GM03348 (cell line): Measurements from ENCODE around the gene ZNF816.
A peak's percentile ranks its signal among the peaks of the same experiment; 100 is the strongest.
"Not testable (repeated sequence)": the region's sequence is repeated elsewhere in the genome, so short reads cannot be mapped to it uniquely, and the experiment has no call there.

Experiments used
- DNase-seq: peaks from one replicate; pipeline ENCODE4 v3.0.0; 2012; ENCODE audit warnings: low spot score

The ZNF816 gene

DNA sequence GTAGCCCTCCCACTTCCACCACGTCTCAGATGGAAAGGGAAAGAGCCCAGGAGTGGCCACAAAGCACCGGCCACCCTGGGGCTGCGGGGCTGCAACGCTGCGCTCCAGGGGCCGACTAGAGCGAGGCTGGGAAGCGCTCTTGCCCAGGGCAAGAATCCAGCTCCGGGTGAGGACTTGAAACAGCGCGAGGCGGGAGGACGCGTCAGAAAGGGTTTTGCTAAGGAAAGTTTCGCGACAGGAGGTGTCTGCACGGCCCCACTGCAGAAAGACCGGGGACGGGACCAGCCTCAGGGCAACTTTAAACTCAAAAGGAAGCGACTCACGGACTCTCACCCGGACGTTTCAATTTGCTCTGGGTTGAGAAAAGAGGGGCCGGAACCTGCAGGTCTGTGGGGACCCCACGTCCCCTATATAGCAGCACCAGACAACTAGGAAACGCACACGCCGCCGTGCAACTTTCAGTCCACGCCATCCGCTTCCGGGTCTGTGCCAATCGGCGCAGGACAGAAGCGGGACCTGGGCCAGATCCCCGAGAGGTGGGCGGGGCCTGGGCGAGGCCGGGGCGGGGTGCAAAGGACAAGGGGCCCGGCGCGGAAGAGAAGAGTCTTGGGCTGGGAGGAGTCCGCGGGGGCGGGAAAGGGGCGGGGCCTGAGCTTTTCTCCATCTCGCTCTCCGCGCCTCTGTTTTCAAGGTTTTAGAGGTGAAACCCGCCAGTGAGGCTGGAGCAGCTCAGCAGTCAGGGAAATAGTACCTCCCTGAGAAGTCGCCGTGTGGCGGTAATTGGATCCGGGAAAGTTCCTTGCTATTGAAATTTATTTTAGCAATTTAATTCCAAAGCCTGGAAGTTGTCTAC is at the start of gene ZNF816:
ZNF816 (minus strand) TSS at position 488 of the 853 bp plus-strand sequence. CDS start 6,792 bp downstream, outside the sequence.
- peak; percentile 95 for DNase-seq

DNA sequence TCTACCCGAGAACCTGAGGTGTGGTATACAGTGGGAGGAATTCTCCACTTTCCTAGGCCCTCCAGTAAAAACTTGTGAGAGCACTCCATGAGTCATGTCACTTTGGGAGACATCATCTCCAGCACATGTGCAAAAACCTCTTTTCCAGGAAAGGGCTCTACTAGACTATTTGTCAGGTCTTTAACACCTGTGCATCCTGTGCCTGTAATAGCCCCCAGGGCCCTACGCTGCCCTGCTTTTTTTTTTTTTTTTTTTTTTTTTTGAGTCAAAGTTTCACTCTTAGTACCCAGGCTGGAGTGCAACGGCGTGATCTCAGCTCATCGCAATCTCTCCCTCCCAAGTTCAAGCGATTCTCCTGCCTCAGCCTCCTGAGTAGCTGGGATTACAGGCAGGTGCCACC is 49.3 kb upstream of the ZNF816 start:
- no peak for DNase-seq

DNA sequence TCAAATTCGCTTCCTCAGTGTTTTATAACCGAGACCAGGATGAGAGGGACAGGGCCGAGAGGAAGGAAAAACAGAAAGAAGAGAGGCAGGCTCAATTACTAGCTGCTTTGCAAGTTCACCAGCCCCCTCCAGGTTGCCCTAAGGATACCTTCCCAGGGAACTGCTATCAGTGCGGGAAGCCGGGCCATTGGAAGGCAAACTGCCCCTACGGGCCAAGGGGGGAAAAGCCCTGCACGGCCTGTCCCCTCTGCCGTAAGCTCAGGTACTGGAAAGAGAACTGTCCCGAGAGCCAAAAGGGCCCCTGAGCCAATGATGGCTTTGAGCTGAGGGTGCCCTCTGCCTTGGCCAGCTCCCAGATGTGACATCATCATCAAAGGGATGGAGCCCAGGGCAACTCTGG is 47.8 kb upstream of the ZNF816 start:
- DNase-seq = no peak

DNA sequence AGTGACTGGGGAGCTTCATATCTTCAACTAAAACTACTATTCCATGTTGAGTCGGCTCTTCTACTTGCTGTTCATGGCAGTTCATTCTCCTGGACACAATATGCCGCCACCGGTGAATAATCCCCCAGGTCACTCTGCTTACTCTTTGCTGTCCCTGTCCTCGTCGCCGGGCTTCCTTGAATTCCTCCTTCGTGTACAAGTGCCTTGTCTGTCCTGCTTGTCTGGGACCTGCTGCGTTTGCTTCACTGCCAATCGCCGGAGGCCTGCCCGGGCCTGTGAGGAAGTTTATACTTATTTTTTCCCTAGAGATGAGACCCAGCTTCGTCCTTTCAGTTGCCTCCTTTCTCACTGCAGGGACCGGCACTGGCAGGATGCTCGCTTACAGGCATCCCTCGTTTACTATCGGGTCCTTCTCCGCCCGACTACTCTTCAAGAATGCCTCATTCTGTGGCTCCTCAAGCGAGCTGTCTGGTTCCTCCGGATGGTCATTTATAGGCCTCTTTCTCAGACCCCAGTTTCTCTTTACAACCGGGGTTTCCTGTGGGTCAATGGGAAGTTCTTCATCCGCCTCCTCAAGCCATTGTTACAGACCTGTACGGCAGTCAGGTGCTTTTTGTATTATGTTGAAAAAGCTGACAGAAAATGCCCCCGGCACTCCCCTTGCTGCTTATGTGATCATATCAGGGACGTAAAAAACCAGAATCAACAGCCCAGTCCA is 45.5 kb upstream of the ZNF816 start:
- DNase-seq = no peak

DNA sequence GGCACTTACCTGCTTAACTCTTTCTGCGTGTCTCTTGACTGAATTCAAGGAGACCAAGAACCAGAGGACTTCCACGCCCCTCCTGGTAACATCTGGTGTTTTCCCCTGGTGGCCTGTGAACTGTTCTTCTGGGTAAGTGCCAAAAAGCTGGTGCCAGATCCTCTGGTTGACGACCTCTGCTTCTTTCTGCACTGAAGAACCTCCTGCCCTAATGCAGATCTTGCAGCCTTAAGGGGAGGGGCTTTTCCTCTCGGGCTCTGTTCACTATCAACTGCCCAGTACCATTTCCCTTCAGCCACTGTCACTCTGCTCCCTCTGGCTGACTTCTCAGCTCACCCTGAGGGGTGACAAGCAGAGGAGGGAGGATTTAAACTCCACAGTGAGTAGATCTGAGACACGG is 44.9 kb upstream of the ZNF816 start:
- no peak for DNase-seq

DNA sequence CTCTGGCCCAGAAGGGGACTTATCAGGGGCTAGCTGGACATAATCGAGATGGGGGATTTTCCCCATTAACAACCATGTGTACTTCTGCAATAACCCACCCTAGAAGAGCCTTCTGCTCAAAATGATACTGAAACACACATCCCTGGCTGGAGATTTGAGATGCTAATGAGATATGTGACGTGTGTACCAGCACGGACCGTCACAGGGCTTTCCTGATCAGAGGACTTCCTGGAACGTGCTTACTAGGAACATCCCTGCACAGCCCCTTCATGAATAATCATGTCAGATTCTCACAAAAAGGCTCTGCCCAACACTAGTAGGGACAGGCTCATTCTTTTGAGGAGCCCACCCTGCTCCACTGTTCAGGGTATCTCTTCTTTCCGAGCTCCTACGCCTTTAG is 44.5 kb upstream of the ZNF816 start:
- DNase-seq = no peak

DNA sequence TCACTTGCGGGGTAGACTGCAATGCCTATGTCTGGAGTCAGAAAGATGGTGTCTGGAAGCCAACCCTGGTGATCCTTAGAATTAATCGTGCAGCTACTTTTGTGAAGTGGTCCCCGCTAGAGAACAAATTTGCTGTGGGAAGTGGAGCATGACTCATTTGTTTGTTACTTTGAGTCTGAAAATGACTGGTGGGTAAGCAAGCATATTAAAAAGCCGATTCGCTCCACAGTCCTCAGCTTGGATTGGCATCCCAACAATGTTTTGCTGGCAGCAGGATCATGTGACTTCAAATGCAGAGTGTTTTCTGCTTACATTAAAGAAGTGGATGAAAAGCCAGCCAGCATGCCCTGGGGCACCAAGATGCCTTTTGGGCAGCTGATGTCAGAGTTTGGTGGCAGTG is 41.6 kb upstream of the ZNF816 start:
- no peak for DNase-seq

DNA sequence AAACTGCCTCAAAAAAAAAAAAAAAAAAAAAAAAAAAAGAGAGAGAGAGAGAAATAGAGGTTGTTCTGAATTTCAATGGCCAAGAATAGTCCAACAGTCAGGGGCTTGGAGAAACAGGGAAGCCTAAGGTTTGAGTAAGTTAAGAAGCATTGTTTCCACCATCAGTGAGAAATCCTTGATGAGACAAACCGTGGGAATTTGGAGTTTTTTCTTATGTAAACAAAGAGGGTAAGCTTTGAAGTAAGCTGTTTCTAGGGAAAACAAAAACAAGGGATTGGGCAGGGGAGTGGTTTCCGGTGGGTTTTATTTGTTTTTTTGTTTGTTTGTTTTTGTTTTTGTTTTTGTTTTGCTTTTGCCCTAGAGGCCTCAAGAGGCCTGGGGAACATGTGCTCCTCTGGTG is 39.8 kb upstream of the ZNF816 start:
- DNase-seq = no peak

DNA sequence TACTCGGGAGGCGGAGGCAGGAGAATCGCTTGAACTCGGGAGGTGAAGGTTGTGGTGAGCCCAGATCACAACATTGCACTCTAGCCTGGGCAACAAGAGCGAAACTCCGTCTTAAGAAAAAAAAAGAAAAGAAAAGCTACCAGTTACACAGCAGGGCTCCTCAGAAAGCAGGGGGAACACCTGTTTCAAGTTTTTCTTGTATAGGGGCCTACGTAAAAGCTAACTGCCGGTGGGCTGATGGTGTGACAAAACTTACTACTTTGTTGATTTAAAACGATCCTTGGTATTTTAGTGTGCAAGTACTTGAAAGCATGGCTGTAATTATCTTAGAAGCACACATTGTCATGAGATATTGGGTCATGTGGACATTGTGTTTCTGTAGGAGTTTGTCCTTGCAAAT is 35.3 kb upstream of the ZNF816 start:
- no peak for DNase-seq

DNA sequence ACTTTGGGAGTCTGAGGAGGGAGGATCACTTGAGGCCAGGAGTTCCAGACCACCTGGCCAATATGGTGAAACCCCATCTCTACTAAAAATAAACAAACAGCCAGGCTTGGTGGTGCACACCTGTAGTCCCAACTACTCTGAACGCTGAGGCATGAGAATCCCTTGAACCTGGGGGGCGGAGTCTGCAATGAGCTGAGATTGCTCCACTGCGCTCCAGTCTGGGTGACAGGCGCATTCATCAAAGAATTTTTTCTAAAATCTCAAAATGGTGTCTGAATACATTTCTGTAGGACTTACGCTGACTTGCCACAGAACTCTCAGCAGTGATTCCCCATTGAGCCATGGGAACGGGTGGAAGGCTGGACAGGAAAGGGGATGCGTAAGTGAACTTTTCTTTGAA is 33.0 kb upstream of the ZNF816 start:
- no peak for DNase-seq

DNA sequence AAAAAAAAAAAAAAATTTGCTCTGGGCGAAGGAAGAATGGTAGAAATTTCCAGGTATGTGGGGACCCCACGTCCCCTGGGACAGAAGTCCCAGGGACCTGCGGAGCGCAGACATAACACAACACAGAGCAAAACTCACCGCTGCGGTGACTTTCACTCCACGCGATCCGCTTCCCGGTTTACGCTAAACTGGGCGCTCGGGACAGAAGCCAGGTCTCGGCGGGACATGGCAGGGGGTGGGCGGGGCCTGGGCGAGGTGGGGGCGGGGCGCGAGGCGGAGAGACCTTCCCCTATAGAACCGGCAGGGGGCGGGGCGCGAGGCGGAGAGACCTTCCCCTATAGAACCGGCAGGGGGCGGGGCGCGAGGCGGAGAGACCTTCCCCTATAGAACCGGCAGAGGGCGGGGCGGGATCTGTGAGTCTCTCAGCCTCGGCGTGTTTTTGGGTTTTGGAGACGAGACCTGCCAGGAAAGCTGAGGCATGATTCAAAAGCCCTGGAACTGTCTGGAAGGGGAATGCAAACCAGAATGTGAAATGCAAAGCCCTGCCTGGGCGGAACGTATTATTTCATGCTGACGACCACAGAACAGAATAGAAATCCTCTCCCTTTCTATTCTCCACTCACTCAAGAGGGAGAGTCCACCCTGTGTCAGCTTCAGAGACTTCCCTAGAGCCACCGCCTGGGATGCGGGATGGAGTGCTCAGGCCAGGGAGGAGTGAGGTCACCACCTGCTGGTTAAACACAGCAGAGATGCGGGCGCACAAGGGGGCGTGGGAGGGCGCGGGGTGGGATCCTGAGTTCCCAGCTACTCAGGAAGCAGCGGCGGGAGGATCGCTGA is 30.9 kb upstream of the ZNF816 start:
- peak; percentile 89 for DNase-seq

DNA sequence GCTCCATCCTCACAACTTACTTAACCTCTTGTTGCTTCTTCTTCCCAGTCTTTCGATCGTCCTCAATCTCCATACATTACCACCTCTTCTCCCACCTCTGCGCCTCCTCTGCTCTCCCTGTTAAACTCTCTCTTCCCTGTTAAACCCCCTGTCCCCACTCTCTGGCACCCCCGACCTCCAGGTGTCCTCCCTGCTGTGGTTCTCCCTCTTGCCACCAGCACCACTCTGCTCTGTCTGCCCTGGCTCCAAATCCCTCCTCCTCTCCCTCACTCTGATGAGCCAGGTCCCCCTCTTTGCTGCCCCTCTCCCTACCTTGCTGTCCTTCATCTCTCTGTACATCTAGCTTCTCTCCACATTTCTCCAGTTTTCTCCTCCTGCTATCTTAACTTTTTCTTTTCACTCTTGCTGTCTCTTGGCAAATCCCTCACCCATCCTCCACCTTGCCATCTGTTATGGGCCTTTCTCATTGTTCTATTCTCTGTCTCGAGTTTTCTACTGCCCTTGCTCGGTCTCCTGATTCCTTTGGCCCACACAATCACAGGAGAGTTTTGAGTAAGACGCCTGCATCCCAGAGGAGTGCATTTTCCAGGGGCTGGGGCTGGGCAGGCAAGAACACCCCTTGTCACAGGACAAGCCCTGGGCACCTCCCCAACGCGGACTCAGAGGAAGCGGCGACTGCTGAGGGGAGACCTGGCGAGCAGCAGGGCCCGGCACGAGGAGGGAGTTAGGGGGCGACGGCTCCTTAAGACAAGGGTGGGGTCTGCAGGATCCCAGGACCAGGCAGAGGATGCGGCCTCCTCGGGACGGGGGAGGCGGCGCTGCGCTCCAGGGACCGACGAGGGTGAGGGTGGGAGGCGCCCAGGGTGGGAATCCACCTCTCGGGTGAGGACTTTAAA is 29.7 kb upstream of the ZNF816 start:
- DNase-seq = peak; percentile 11

DNA sequence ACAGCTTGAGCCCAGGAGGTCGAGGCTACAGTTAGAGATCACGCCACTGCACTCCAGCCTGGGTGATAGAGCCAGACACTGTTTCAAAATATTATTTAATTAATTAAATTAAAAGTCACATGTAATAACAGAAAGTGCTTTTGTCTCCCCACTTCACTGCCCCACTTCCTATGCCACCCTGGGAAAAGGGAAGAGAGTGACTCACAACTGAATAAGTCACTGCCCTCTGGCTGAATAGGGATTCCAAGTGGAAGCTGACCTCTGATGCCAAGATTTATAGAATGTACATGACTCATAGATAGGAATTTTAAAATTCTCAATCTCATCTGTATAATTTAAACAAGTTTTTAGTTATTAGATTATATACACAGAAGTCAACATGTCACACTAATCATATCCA is 28.8 kb upstream of the ZNF816 start:
- peak; percentile 39 for DNase-seq

DNA sequence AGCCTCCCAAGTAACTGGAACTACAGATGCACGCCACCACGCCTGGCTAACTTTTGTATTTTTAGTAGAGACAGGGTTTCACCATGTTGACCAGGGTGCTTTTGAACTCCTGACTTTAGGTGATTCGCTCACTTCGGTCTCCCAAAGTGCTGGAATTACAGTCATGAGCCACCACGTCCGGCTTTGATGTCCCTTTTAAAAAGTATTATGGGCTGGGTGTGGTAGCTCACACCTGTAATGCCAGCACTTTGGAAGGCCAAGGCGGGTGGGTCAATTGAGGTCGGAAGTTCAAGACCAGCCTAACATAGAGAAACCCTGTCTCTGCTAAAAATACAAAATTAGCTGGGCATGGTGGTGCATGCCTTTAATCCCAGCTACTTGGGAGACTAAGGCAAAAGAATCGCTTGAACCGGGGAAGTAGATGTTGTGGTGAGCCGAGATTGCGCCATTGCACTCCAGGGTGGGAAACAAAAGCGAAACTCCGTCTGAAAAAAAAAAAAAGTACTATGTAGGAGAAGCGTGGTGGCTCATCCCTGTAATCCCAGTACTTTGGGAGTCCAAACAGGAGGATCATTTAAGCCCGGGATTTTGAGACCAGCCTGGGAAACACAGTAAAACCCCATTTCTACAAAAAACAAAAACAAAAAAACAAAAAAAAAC is 28.2 kb upstream of the ZNF816 start:
- no peak for DNase-seq

DNA sequence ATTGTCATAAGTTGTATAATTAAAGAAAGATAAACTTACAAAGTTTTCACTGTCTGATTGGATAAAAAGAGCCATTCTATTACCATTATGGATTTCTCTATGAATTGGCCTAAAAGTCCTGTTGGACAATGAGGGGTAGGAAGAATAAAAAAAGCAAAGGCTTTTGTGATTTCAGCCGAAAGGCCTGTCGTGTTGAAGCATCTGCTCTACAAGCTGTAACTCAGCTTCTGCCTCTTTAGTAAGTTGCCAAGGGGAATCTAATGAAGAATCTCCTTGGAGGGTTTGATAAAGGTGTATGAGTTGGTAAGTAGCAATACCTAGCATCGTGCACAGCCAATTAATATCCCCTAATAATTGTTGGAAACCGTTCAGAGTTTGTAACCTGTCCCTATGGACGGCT is 25.8 kb upstream of the ZNF816 start:
- DNase-seq = no peak

DNA sequence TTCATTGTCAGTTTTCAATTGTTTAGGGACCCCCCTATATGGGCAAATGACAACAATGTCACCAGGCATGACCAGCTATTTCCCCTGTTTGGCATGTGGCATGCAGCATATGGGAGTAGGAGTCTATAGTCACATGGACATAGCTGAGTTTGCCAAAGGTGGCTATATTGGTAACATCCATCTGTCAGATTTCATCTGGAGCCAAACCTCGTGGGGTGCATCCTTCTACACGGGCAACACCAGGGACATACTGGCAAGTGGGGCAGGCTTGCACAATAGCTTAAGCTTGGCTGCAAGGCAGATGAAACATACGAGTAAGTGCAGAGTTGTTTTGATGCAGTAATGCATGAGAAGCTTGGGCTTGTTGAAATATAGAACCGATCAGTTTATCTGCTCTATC is 24.5 kb upstream of the ZNF816 start:
- DNase-seq = no peak

DNA sequence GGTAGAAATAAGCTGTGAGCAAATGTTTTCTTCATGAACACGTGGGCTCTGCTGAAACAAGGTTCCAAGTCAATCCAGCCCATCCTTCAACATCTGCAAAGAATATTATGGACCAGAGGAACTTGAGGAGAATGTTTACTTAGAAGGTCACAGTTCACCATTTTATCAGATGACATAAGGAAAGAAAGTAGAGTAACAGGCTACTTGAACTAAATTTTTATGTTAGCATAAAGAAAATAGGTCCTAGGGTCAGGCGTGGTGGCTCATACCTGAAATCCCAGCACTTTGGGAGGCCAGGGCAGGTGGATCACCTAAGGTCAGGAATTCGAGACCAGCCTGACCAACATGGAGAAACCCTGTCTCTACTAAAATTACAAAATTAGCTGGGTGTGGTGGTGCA is 20.5 kb upstream of the ZNF816 start:
- not testable (repeated sequence) for DNase-seq

DNA sequence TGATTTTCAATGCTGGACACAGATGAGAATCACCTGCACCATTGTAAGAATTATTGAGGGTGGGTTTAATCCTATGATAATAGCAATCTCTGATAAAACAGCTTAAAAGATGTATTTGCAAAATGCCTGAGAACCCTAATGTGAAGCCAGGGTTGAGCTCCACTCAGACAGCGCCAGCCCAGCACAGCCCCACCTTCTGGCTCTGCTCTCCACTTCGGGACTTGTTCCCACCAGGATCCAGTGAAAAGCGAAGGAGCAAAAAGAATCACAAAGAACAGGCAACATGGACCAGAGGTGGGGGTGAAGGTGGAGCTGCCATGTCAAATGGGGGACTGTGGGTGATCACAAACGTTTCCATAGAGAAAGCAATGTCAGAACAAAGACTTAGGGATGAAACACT is 18.6 kb upstream of the ZNF816 start:
- no peak for DNase-seq

DNA sequence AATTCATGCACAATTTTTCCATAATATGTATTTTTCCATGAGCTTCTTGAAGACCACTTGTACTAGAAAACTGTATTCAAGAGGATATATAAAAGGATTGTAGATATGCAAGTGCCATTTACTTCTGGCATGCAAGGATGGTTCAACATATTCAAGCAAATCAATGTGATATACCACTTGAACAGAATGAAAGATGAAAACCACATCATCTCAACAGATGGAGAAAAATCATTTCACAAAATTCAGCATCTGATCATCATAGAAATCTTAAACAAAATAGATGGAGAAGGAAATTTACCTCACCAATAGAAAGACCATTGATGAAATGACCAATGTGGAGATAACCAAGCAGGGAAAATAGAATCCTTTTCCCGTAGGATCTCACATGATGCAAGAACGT is 5.1 kb upstream of the ZNF816 start:
- DNase-seq = no peak

DNA sequence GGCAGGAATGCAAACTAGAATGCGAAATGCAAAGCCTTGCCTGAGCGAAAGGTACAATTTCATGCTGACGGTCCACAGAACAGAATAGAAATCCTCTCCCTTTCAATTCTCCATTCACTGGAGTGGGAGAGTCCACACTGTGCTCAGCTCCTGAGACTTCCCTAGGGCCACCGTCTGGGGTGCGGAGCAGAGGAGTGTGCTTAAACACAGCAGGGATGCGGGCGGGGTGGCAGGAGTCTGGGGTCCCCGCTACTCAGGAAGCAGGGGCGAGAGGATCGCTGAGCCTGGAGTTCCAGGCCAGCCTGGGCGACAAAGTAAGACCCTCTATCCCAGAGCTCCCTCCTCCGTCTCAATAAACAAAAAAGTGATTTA is 552 bp upstream of the ZNF816 start:
- peak; percentile 20 for DNase-seq

DNA sequence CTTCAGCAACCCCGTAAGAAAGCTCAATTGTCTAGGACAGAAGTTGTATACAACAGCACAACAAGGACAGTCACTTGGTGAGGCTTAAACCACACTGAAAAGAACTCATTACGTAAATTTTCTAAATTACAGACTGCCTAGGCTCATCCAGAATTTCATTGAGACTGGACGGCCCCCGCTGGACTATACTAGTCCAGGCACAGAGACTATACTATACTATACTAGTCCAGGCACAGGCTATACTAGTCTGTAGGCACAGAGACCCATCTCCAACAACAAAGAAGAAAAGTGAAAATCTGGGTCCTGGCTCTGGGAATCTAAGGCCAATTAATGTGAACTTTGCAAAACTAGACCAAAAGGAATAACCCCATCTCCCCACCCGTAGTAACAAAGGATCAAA is 700 bp downstream of the ZNF816 start:
- DNase-seq = no peak
